H1 (cell line): ENCODE results near the gene MEF2B. TPM values are rescaled to one million over a fixed set of nuclear protein-coding genes. Genes with fewer than 3 reads are reported as not detected.
A peak's percentile ranks its signal among the peaks of the same experiment; 100 is the strongest.

Source experiments
- CTCF ChIA-PET: fragments of 300-600 bp; sonication (Branson Sonifier 250); formaldehyde crosslinking; loops from one replicate; lab custom pipeline; 2021; ENCODE audit not compliant: partially characterized antibody; lab: Charles Lee
- POLR2A ChIA-PET: fragments of 300-600 bp; sonication (Branson Sonifier 250); formaldehyde crosslinking; loops from one replicate; lab custom pipeline; 2021; ENCODE audit warnings: inconsistent platforms; ENCODE audit not compliant: partially characterized antibody; lab: Charles Lee
- DNase-seq, 2 experiments: peaks; one replicate each; pipeline versions ENCODE4 v3.0.0 to v3.0.0-alpha.2; 2010 to 2022; ENCODE audit warnings: low spot score in 2 of 2, low read depth in 1 of 2, mixed read lengths in 1 of 2
- FAIRE-seq: peaks from 2 replicates; lab custom pipeline; 2011; peaks lifted over from hg19 to GRCh38; lab: Jason Lieb, UNC
- H2AFZ ChIP-seq: 2 replicates; pipeline ENCODE4 v1.8.1; 2012; ENCODE audit warnings: low read length, inconsistent platforms
- H2AK5ac ChIP-seq: 2 replicates; pipeline ENCODE4 v1.6.1; 2013; ENCODE audit warnings: low read depth, low read length
- H2BK120ac ChIP-seq: replicated peaks from 2 replicates; pipeline ENCODE3; 2013; ENCODE audit warnings: low read depth, low read length, inconsistent platforms
- H2BK12ac ChIP-seq: 2 replicates; pipeline ENCODE4 v1.6.1; 2013; ENCODE audit warnings: low read depth, low read length
- H2BK15ac ChIP-seq: 2 replicates; pipeline ENCODE4 v1.6.1; 2013; ENCODE audit warnings: low read length
- H2BK20ac ChIP-seq: 2 replicates; pipeline ENCODE4 v1.6.1; 2013; ENCODE audit warnings: low read length
- H2BK5ac ChIP-seq: 2 replicates; pipeline ENCODE4 v1.6.1; 2013; ENCODE audit warnings: low read depth, low read length
- H3K14ac ChIP-seq: 2 replicates; pipeline ENCODE4 v1.6.1; 2013; ENCODE audit warnings: inconsistent platforms; ENCODE audit not compliant: insufficient read length
- H3K18ac ChIP-seq: 2 replicates; pipeline ENCODE4 v1.6.1; 2013; ENCODE audit warnings: low read length; ENCODE audit errors: extremely low read depth
- H3K23ac ChIP-seq: 2 replicates; pipeline ENCODE4 v1.6.1; 2013; ENCODE audit warnings: inconsistent platforms; ENCODE audit not compliant: insufficient read length
- H3K23me2 ChIP-seq: 2 replicates; pipeline ENCODE4 v1.6.1; 2013; ENCODE audit warnings: low read depth, low read length
- H3K27ac ChIP-seq: 2 replicates; pipeline ENCODE4 v1.6.1; 2011; ENCODE audit warnings: low read depth, low read length, inconsistent platforms
- H3K27me3 ChIP-seq, 4 experiments: replicated peaks in 1 of 4; 1 replicate in 1 of 4; 2 replicates in 3 of 4; pipeline versions ENCODE4 v1.6.1 to v1.8.1; 2011 to 2013; ENCODE audit warnings: low read length in 3 of 4, mild to moderate bottlenecking in 3 of 4, inconsistent platforms in 2 of 4, mixed read lengths in 2 of 4, moderate library complexity in 1 of 4; ENCODE audit not compliant: control insufficient read depth in 3 of 4, insufficient read depth in 3 of 4; ENCODE audit errors: extremely low read depth in 1 of 4
- H3K36me3 ChIP-seq, 4 experiments: 2 replicates each; pipeline versions ENCODE4 v1.6.1 to v1.8.1; 2011 to 2013; ENCODE audit warnings: mild to moderate bottlenecking in 4 of 4, low read length in 3 of 4, moderate library complexity in 2 of 4, control low read depth in 1 of 4, inconsistent platforms in 1 of 4; ENCODE audit not compliant: insufficient read depth in 4 of 4, control insufficient read depth in 2 of 4
- H3K4ac ChIP-seq: replicated peaks from 2 replicates; pipeline ENCODE3; 2013; ENCODE audit warnings: low read length, low read depth, mixed read lengths, inconsistent platforms; ENCODE audit not compliant: insufficient read length
- H3K4me1 ChIP-seq, 4 experiments: replicated peaks in 1 of 4; 1 replicate in 1 of 4; 2 replicates in 3 of 4; pipeline versions ENCODE4 v1.6.1 to v1.8.1; 2011 to 2013; ENCODE audit warnings: low read length in 3 of 4, inconsistent platforms in 2 of 4, mixed read lengths in 1 of 4; ENCODE audit not compliant: insufficient read depth in 4 of 4, control insufficient read depth in 3 of 4
- H3K4me2 ChIP-seq, 2 experiments: 2 replicates each; pipeline versions ENCODE4 v1.6.1 to v1.8.1; 2011 to 2013; ENCODE audit warnings: low read depth in 2 of 2, low read length in 2 of 2, control low read depth in 1 of 2, inconsistent platforms in 1 of 2, mild to moderate bottlenecking in 1 of 2; ENCODE audit not compliant: insufficient read depth in 1 of 2
- H3K4me3 ChIP-seq, 4 experiments: fragments of 200-600, 300-600 bp in 1 of 4; sonication (generic), shearing (Covaris generic), sonication (Bioruptor Twin) in 1 of 4; 2 replicates each; pipeline versions ENCODE4 v1.5.1 to v1.8.1; 2011 to 2016; ENCODE audit warnings: low read length in 4 of 4, low read depth in 3 of 4, control low read depth in 2 of 4, inconsistent platforms in 2 of 4, mild to moderate bottlenecking in 2 of 4, mixed read lengths in 1 of 4, moderate library complexity in 1 of 4; ENCODE audit not compliant: insufficient read depth in 2 of 4; ENCODE audit errors: extremely low read depth in 1 of 4
- H3K56ac ChIP-seq: replicated peaks from 2 replicates; pipeline ENCODE3; 2013; ENCODE audit warnings: low read depth, mild to moderate bottlenecking, mixed read lengths, low read length, inconsistent platforms; ENCODE audit not compliant: insufficient read length
- H3K79me1 ChIP-seq: 2 replicates; pipeline ENCODE4 v1.6.1; 2013; ENCODE audit warnings: low read depth, low read length, control low read depth
- H3K79me2 ChIP-seq, 2 experiments: 2 replicates each; pipeline versions ENCODE4 v1.6.1 to v1.8.1; 2012 to 2013; ENCODE audit warnings: low read length in 2 of 2, mild to moderate bottlenecking in 2 of 2, inconsistent platforms in 1 of 2; ENCODE audit not compliant: insufficient read depth in 2 of 2, control insufficient read depth in 1 of 2
- H3K9ac ChIP-seq, 4 experiments: replicated peaks in 1 of 4; 1 replicate in 1 of 4; 2 replicates in 3 of 4; pipeline versions ENCODE4 v1.6.1 to v1.8.1; 2011 to 2013; ENCODE audit warnings: low read depth in 3 of 4, low read length in 3 of 4, control low read depth in 2 of 4, mild to moderate bottlenecking in 2 of 4, moderate library complexity in 2 of 4, inconsistent platforms in 1 of 4; ENCODE audit errors: extremely low read depth in 1 of 4
- H3K9me3 ChIP-seq, 2 experiments: 2 replicates each; pipeline versions ENCODE4 v1.6.1 to v1.8.1; 2012 to 2013; ENCODE audit warnings: mild to moderate bottlenecking in 2 of 2, moderate library complexity in 2 of 2, control low read depth in 1 of 2, inconsistent platforms in 1 of 2, low read depth in 1 of 2, low read length in 1 of 2, mixed read lengths in 1 of 2; ENCODE audit not compliant: insufficient read depth in 2 of 2
- H4K20me1 ChIP-seq, 2 experiments: replicated peaks in 1 of 2; 2 replicates each; pipeline versions ENCODE3 to v1.8.1; 2011 to 2013; ENCODE audit warnings: inconsistent platforms in 2 of 2, low read length in 2 of 2, mild to moderate bottlenecking in 1 of 2; ENCODE audit not compliant: insufficient read depth in 2 of 2, control insufficient read depth in 1 of 2
- H4K5ac ChIP-seq: 2 replicates; pipeline ENCODE4 v1.6.1; 2013; ENCODE audit warnings: low read length, low read depth, mixed read lengths, inconsistent platforms; ENCODE audit not compliant: insufficient read length
- H4K8ac ChIP-seq: 2 replicates; pipeline ENCODE4 v1.8.0; 2013; ENCODE audit warnings: mild to moderate bottlenecking, moderate library complexity, low read length, inconsistent platforms; ENCODE audit not compliant: insufficient read depth; ENCODE audit errors: extremely low read depth
- H4K91ac ChIP-seq: replicated peaks from 2 replicates; pipeline ENCODE3; 2013; ENCODE audit warnings: low read length, mixed read lengths, inconsistent platforms; ENCODE audit not compliant: insufficient read length
- CHD1 ChIP-seq: IDR thresholded peaks from 2 replicates; pipeline ENCODE4 v1.6.1; 2012; ENCODE audit warnings: low read depth, low read length, improper control_type of control experiment
- EP300 ChIP-seq, 2 experiments: IDR thresholded peaks; 1 replicate in 1 of 2; 2 replicates in 1 of 2; pipeline ENCODE4 v1.6.1; 2011 to 2012; ENCODE audit warnings: low read depth in 2 of 2, low read length in 2 of 2, mild to moderate bottlenecking in 2 of 2, borderline replicate concordance in 1 of 2, inconsistent platforms in 1 of 2, moderate library complexity in 1 of 2
- EZH2 ChIP-seq: fragments of 200-600 bp; sonication (generic); IDR thresholded peaks from 2 replicates; pipeline ENCODE4 v1.7.1; 2012; ENCODE audit warnings: low read depth, mild to moderate bottlenecking, moderate library complexity, low read length, inconsistent platforms; ENCODE audit not compliant: severe bottlenecking
- MAFK ChIP-seq: IDR thresholded peaks from 2 replicates; pipeline ENCODE4 v1.6.1; 2012; ENCODE audit warnings: low read depth, mild to moderate bottlenecking, improper control_type of control experiment, low read length
- NANOG ChIP-seq: IDR thresholded peaks from 2 replicates; pipeline ENCODE4 v1.6.1; 2011; ENCODE audit warnings: low read length, low read depth, mild to moderate bottlenecking, inconsistent platforms; ENCODE audit not compliant: insufficient read depth, poor library complexity, severe bottlenecking
- SUZ12 ChIP-seq: fragments of 200-600 bp; sonication (generic); IDR thresholded peaks from 2 replicates; pipeline ENCODE4 v1.6.1; 2012; ENCODE audit warnings: mild to moderate bottlenecking, inconsistent platforms, low read length, moderate library complexity, mixed read lengths
- TCF12 ChIP-seq: IDR thresholded peaks from 2 replicates; pipeline ENCODE4 v1.6.1; 2011; ENCODE audit warnings: low read depth, mild to moderate bottlenecking, low read length
- YY1 ChIP-seq: IDR thresholded peaks from 2 replicates; pipeline ENCODE4 v1.6.1; 2011; ENCODE audit warnings: low read depth, mild to moderate bottlenecking, low read length
- WGBS, 2 experiments: shearing (Covaris generic) in 1 of 2; methylation state at CpG; one replicate each; pipeline versions ENCODE4 v1.1.6 to v1.1.7; 2013 to 2015; ENCODE audit warnings: low lambda C conversion rate in 2 of 2, mixed read lengths in 2 of 2, inconsistent platforms in 1 of 2, low coverage in 1 of 2, missing lambda C conversion rate in 1 of 2; ENCODE audit not compliant: insufficient replicate concordance in 2 of 2, insufficient coverage in 1 of 2, insufficient read length in 1 of 2; ENCODE audit errors: extremely low coverage in 1 of 2, missing lambda C conversion rate in 1 of 2; 5-methylcytosine and 5-hydroxymethylcytosine counted together
- polyA plus RNA-seq, 7 experiments: library from polyadenylated mRNA; depleted of rRNA in 3 of 7; stranded (reverse) in 5 of 7; unstranded in 2 of 7; fragments of >200 nt in 5 of 7; fragments of 200-250 nt in 2 of 7; gene quantifications; 1 replicate in 5 of 7; 2 replicates in 1 of 7; 4 replicates in 1 of 7; pipeline versions ENCODE4 v1.2.1 to v1.2.3, GENCODE V29; 2011 to 2013; ENCODE audit warnings: missing spikeins in 2 of 7, mixed read lengths in 2 of 7
- total RNA-seq: library from RNA; stranded (reverse); fragmentation: NEBNext Ultra II Directional; extraction: Animal tissue kit (Norgen Biotek cat#: 25700); gene quantifications from 2 replicates; pipeline ENCODE4 v1.2.1, GENCODE V29; 2021

MEF2B gene
- total and polyA plus RNA-seq, 2 of the 8 experiments (the other 6 are each of a cell fraction or from before 2014, with no cell fraction given) = 2.8 to 3.7 TPM

DNA sequence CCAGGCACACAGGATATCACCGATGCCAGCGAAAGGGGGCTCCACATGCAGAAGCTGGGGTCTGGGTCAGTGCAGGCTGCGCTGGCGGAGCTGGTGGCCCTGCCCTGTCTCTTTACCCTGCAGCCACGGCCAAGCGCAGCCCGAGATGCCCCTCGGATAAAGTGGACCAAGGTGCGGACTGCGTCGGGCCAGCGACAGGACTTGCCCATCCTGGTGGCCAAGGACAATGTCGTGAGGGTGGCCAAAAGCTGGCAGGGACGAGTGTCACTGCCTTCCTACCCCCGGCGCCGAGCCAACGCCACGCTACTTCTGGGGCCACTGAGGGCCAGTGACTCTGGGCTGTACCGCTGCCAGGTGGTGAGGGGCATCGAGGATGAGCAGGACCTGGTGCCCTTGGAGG, 48.8 kb upstream of the MEF2B start:
- Histone ChIP-seq H2AK5ac (no peak overlapping the region), H3K4ac (no peak overlapping the region), H4K8ac (0 out of 2 replicates have a peak overlapping the region, but pooled peaks have one; percentile 5), H3K56ac (no peak overlapping the region), H3K18ac (no peak overlapping the region), H2BK12ac (no peak overlapping the region), H3K23ac (no peak overlapping the region), H4K91ac (no peak overlapping the region), H3K79me2 (no peaks in the 10 kb centered on the region), H3K9me3 (peaks cover 2% of the 10 kb centered on the region in 2 experiments; a peak in 2 of 4 replicates), H3K4me1 (peaks cover 0 to 8% (median 4%) of the 10 kb centered on the region in 4 experiments; a peak in 6 of 7 replicates), H4K20me1 (peaks cover under 1% of the 10 kb centered on the region in 2 experiments), H3K79me1 (no peaks in the 10 kb centered on the region), H2BK15ac (no peak overlapping the region), H3K27me3 (peaks cover 2 to 7% (median 7%) of the 10 kb centered on the region in 4 experiments), H3K27ac (no peak overlapping the region), H3K36me3 (no peaks in the 10 kb centered on the region), H2BK5ac (no peak overlapping the region), H2AFZ (no peak overlapping the region), H2BK20ac (no peak overlapping the region), H3K4me3 (no peak overlapping the region), H4K5ac (no peak overlapping the region), H3K23me2 (no peaks in the 10 kb centered on the region; the same call in 1 of the 2 replicates), H3K14ac (no peak overlapping the region), H2BK120ac (no peak overlapping the region), H3K4me2 (no peak overlapping the region), H3K9ac (no peak overlapping the region)
- ChIA-PET CTCF (interaction anchor here (0.6 to 1.6 kb wide), 5 partner anchors 14 to 99 kb away, joined by 3 read pairs; partner anchors contain the start of gene NR2C2AP), POLR2A (no interaction called here)
- DNase-seq = no peak
- FAIRE-seq = no peak
- 94% methylated on average over 21 of the region's 21 CpGs; no CpG with 5 or more reads in 1 of the 2 experiments for WGBS, 2 experiments
- TF ChIP-seq MAFK (no peak), EZH2 (no peak), TCF12 (no peak), EP300 (IDR thresholded peaks at IDR 0.05; ENCODE audit: borderline replicate concordance in 1 of 2, low read depth in 2 of 2, low read length in 2 of 2) (no peak), SUZ12 (no peak), CHD1 (no peak), YY1 (no peak), NANOG (no peak)
